Adrenal gland (tissue), 5 donors: Measurements from ENCODE around the gene LIPK.

ENCODE experiments used
- CTCF ChIP-seq, 6 experiments: fragments of 450-650 bp in 4 of 6; fragments of 200-600 bp in 2 of 6; sonication (generic) in 1 of 6; IDR thresholded peaks; 1 replicate in 5 of 6; 2 replicates in 1 of 6; pipeline versions ENCODE4 v1.5.1 to v1.8.0; 2016 to 2021; ENCODE audit warnings: antibody characterized with exemption in 6 of 6, mild to moderate bottlenecking in 2 of 6, moderate library complexity in 1 of 6
- POLR2A ChIP-seq, 2 donors: fragments of 450-650 bp; IDR thresholded peaks; one replicate each; pipeline ENCODE4 v1.6.1; 2017; ENCODE audit warnings: antibody characterized with exemption in 2 of 2, mild to moderate bottlenecking in 2 of 2, moderate library complexity in 1 of 2
- donor health status: DM: no; HTN: no; CAD: no.

GRCh38 chr10:88786032-88786770 lies 80.2 kb downstream of the LIPK start:
- TF ChIP-seq CTCF (IDR thresholded peaks at IDR 0.05) = no peak
- no peak for TF ChIP-seq POLR2A (IDR thresholded peaks at IDR 0.05)
